ENCODE results near the gene KCNS1.
A peak's percentile ranks its signal among the peaks of the same experiment; 100 is the strongest.

KCNS1 gene

GRCh38 chr20:45047581-45048119 lies 53.3 kb downstream of the KCNS1 start:
- no peak for DNase-seq

GRCh38 chr20:45044601-45045000 lies 56.3 kb downstream of the KCNS1 start:
- DNase-seq: no peak

- peak in 2 of 4 experiments; percentile 1 to 9 for DNase-seq
Measured at GRCh38 chr20:45044084-45044573, 56.8 kb downstream of the KCNS1 start.

GRCh38 chr20:45042978-45043377 lies 57.9 kb downstream of the KCNS1 start:
- DNase-seq: no peak
